ENCODE data around the gene MOSMO.
"Not testable (repeated sequence)": the region's sequence is repeated elsewhere in the genome, so short reads cannot be mapped to it uniquely, and the experiment has no call there.

The MOSMO gene

GRCh38 chr16:22099256-22099975, 91.5 kb downstream of the MOSMO start:
- TF ChIP-seq ZNF274 (IDR thresholded peaks at IDR 0.05; ENCODE audit: low read depth, low read length) (no peak), YY1 (IDR thresholded peaks at IDR 0.05; ENCODE audit: insufficient read depth, insufficient read length) (no peak), SUZ12 (IDR thresholded peaks at IDR 0.05; ENCODE audit: extremely low read depth, insufficient read depth, insufficient read length) (no peak)
- H3K4me1 ChIP-seq (ENCODE audit: insufficient read depth, insufficient read length), result peaks cover 4% of the 10 kb centered on the region
- H3K27me3 ChIP-seq (ENCODE audit: insufficient read depth, insufficient read length), result no peaks in the 10 kb centered on the region
- H3K9me3 ChIP-seq (ENCODE audit: insufficient read depth, low read length), result no peaks in the 10 kb centered on the region
- no peak overlapping the region for H3K9ac ChIP-seq (ENCODE audit: insufficient read length, low read depth)
- no peaks in the 10 kb centered on the region for H3K36me3 ChIP-seq (ENCODE audit: insufficient read depth, insufficient read length, low read length)
- no peak for DNase-seq (ENCODE audit: low read depth, low spot score)
- H3K4me3 ChIP-seq (ENCODE audit: insufficient read length, low read depth), result no peak overlapping the region

- Histone ChIP-seq H3K27me3 (ENCODE audit: insufficient read depth, insufficient read length) (no peaks in the 10 kb centered on the region), H3K4me1 (ENCODE audit: insufficient read depth, insufficient read length) (peaks cover 4% of the 10 kb centered on the region), H3K9me3 (ENCODE audit: insufficient read depth, low read length) (no peaks in the 10 kb centered on the region), H3K9ac (ENCODE audit: insufficient read length, low read depth) (no peak overlapping the region), H3K4me3 (ENCODE audit: insufficient read length, low read depth) (no peak overlapping the region), H3K36me3 (ENCODE audit: insufficient read depth, insufficient read length, low read length) (no peaks in the 10 kb centered on the region)
- DNase-seq (ENCODE audit: low read depth, low spot score), result no peak
- TF ChIP-seq SUZ12 (IDR thresholded peaks at IDR 0.05; ENCODE audit: extremely low read depth, insufficient read depth, insufficient read length), result no peak
- TF ChIP-seq ZNF274 (IDR thresholded peaks at IDR 0.05; ENCODE audit: low read depth, low read length), result no peak
- TF ChIP-seq YY1 (IDR thresholded peaks at IDR 0.05; ENCODE audit: insufficient read depth, insufficient read length), result no peak
These were observed 95.5 kb downstream of the MOSMO start for GRCh38 chr16:22103441-22103840.

- Histone ChIP-seq H3K9ac (ENCODE audit: insufficient read length, low read depth) (no peak overlapping the region), H3K4me3 (ENCODE audit: insufficient read length, low read depth) (no peak overlapping the region), H3K4me1 (ENCODE audit: insufficient read depth, insufficient read length) (no peaks in the 10 kb centered on the region), H3K27me3 (ENCODE audit: insufficient read depth, insufficient read length) (peaks cover 6% of the 10 kb centered on the region), H3K36me3 (ENCODE audit: insufficient read depth, insufficient read length, low read length) (no peaks in the 10 kb centered on the region), H3K9me3 (ENCODE audit: insufficient read depth, low read length) (no peaks in the 10 kb centered on the region)
- no peak for DNase-seq (ENCODE audit: low read depth, low spot score)
- TF ChIP-seq YY1 (IDR thresholded peaks at IDR 0.05; ENCODE audit: insufficient read depth, insufficient read length) (no peak), SUZ12 (IDR thresholded peaks at IDR 0.05; ENCODE audit: extremely low read depth, insufficient read depth, insufficient read length) (no peak), ZNF274 (IDR thresholded peaks at IDR 0.05; ENCODE audit: low read depth, low read length) (no peak)
These were observed 101.5 kb downstream of the MOSMO start for GRCh38 chr16:22109258-22109898.

- H3K9me3 ChIP-seq (ENCODE audit: insufficient read depth, low read length); H3K36me3 ChIP-seq (ENCODE audit: insufficient read depth, insufficient read length, low read length); H3K4me3 ChIP-seq (ENCODE audit: insufficient read length, low read depth); H3K4me1 ChIP-seq (ENCODE audit: insufficient read depth, insufficient read length); DNase-seq (ENCODE audit: low read depth, low spot score); H3K9ac ChIP-seq (ENCODE audit: insufficient read length, low read depth); H3K27me3 ChIP-seq (ENCODE audit: insufficient read depth, insufficient read length): not testable (repeated sequence)
These were observed 103.7 kb downstream of the MOSMO start for GRCh38 chr16:22111629-22112028.

GRCh38 chr16:22116095-22116700, 108.3 kb downstream of the MOSMO start:
- Histone ChIP-seq H3K4me3 (ENCODE audit: insufficient read length, low read depth) (no peak overlapping the region), H3K9me3 (ENCODE audit: insufficient read depth, low read length) (no peaks in the 10 kb centered on the region), H3K27me3 (ENCODE audit: insufficient read depth, insufficient read length) (no peaks in the 10 kb centered on the region), H3K36me3 (ENCODE audit: insufficient read depth, insufficient read length, low read length) (no peaks in the 10 kb centered on the region), H3K4me1 (ENCODE audit: insufficient read depth, insufficient read length) (no peaks in the 10 kb centered on the region), H3K9ac (ENCODE audit: insufficient read length, low read depth) (no peak overlapping the region)
- no peak for TF ChIP-seq ZNF274 (IDR thresholded peaks at IDR 0.05; ENCODE audit: low read depth, low read length)
- no peak for TF ChIP-seq YY1 (IDR thresholded peaks at IDR 0.05; ENCODE audit: insufficient read depth, insufficient read length)
- no peak for TF ChIP-seq SUZ12 (IDR thresholded peaks at IDR 0.05; ENCODE audit: extremely low read depth, insufficient read depth, insufficient read length)
- no peak for DNase-seq (ENCODE audit: low read depth, low spot score)

GRCh38 chr16:22117609-22118008, 109.7 kb downstream of the MOSMO start:
- Histone ChIP-seq H3K4me1 (ENCODE audit: insufficient read depth, insufficient read length) (no peaks in the 10 kb centered on the region), H3K27me3 (ENCODE audit: insufficient read depth, insufficient read length) (no peaks in the 10 kb centered on the region), H3K9ac (ENCODE audit: insufficient read length, low read depth) (no peak overlapping the region), H3K4me3 (ENCODE audit: insufficient read length, low read depth) (no peak overlapping the region), H3K36me3 (ENCODE audit: insufficient read depth, insufficient read length, low read length) (no peaks in the 10 kb centered on the region), H3K9me3 (ENCODE audit: insufficient read depth, low read length) (no peaks in the 10 kb centered on the region)
- no peak for TF ChIP-seq YY1 (IDR thresholded peaks at IDR 0.05; ENCODE audit: insufficient read depth, insufficient read length)
- TF ChIP-seq SUZ12 (IDR thresholded peaks at IDR 0.05; ENCODE audit: extremely low read depth, insufficient read depth, insufficient read length), result no peak
- no peak for TF ChIP-seq ZNF274 (IDR thresholded peaks at IDR 0.05; ENCODE audit: low read depth, low read length)
- no peak for DNase-seq (ENCODE audit: low read depth, low spot score)

GRCh38 chr16:22120440-22120839, 112.5 kb downstream of the MOSMO start:
- no peak for TF ChIP-seq SUZ12 (IDR thresholded peaks at IDR 0.05; ENCODE audit: extremely low read depth, insufficient read depth, insufficient read length)
- no peak for TF ChIP-seq ZNF274 (IDR thresholded peaks at IDR 0.05; ENCODE audit: low read depth, low read length)
- TF ChIP-seq YY1 (IDR thresholded peaks at IDR 0.05; ENCODE audit: insufficient read depth, insufficient read length), result no peak
- DNase-seq (ENCODE audit: low read depth, low spot score), result no peak
- Histone ChIP-seq H3K9me3 (ENCODE audit: insufficient read depth, low read length) (no peaks in the 10 kb centered on the region), H3K9ac (ENCODE audit: insufficient read length, low read depth) (no peak overlapping the region), H3K36me3 (ENCODE audit: insufficient read depth, insufficient read length, low read length) (no peaks in the 10 kb centered on the region), H3K4me1 (ENCODE audit: insufficient read depth, insufficient read length) (peaks cover 5% of the 10 kb centered on the region), H3K27me3 (ENCODE audit: insufficient read depth, insufficient read length) (no peaks in the 10 kb centered on the region), H3K4me3 (ENCODE audit: insufficient read length, low read depth) (no peak overlapping the region)
